GM23248 (cell line): ENCODE data around the gene TMCC1.

Experiments
- EZH2 ChIP-seq: fragments of 200-600 bp; sonication (generic); IDR thresholded peaks from 2 replicates; pipeline ENCODE4 v1.6.1; 2018; ENCODE audit warnings: antibody characterized with exemption, mild to moderate bottlenecking; ENCODE audit not compliant: insufficient read depth, poor library complexity, severe bottlenecking
- EZH2phosphoT487 ChIP-seq: fragments of 200-600 bp; sonication (generic); IDR thresholded peaks from 2 replicates; pipeline ENCODE4 v1.6.1; 2018; ENCODE audit warnings: antibody characterized with exemption, moderate library complexity, mild to moderate bottlenecking, low read depth; ENCODE audit not compliant: insufficient read depth

GRCh38 chr3:129662191-129662608 is 231.3 kb downstream of the TMCC1 start:
- TF ChIP-seq EZH2: no peak
- TF ChIP-seq EZH2phosphoT487: no peak
